ENCODE results near the gene UFD1. TPM values are rescaled to one million over a fixed set of nuclear protein-coding genes. Genes with fewer than 3 reads are reported as not detected.

UFD1 gene
- total RNA-seq, 2 experiments from 2014 or later: 75.1 to 83.3 TPM

GRCh38 chr22:19434401-19434800 is 44.6 kb downstream of the UFD1 start:
- H3K4me1 Mint-ChIP-seq (ENCODE audit: low read depth): peaks cover 31% of the 10 kb centered on the region
- H3K9me3 Mint-ChIP-seq: no peaks in the 10 kb centered on the region
- H3K27ac Mint-ChIP-seq: peak overlapping the region; percentile 36
- H3K4me3 Mint-ChIP-seq: no peak overlapping the region
- CTCF ChIA-PET: interaction anchor here (0.9 kb wide), 1 partner anchor 10 kb away, joined by 3 read pairs; no protein-coding TSS in a partner anchor
- DNase-seq: no peak
- no peaks in the 10 kb centered on the region for H3K27me3 Mint-ChIP-seq (ENCODE audit: low read depth)
- peaks cover 6% of the 10 kb centered on the region for H3K36me3 Mint-ChIP-seq (ENCODE audit: low read depth)
- intact Hi-C loops (cut with micrococcal nuclease): loop anchor here (5.0 kb wide), 5 partner anchors 142 to 683 kb away; partner anchors contain the start of genes CLTCL1, DGCR2, RANBP1 and SLC25A1

- no peaks in the 10 kb centered on the region for H3K27me3 Mint-ChIP-seq (ENCODE audit: low read depth)
- intact Hi-C loops (cut with micrococcal nuclease): loop anchor here (1.0 to 5.0 kb wide), 7 partner anchors 15 to 685 kb away; partner anchors contain the start of genes C22orf39, CDC45, CLTCL1 and DGCR2
- H3K4me3 Mint-ChIP-seq: peak within 1 kb of the TSS; percentile 73
- CTCF ChIA-PET: no interaction called here
- no peaks in the 10 kb centered on the region for H3K9me3 Mint-ChIP-seq
- peak; percentile 92 for DNase-seq
- H3K4me1 Mint-ChIP-seq (ENCODE audit: low read depth): peaks cover 44% of the 10 kb centered on the region
- peaks cover 10% of the 10 kb centered on the region for H3K36me3 Mint-ChIP-seq (ENCODE audit: low read depth)
- H3K27ac Mint-ChIP-seq: peak within 1 kb of the TSS; percentile 88
Observed at GRCh38 chr22:19432133-19432851, 46.7 kb downstream of the UFD1 start, which contains the start of gene MRPL40. TSS of gene MRPL40 (plus strand) at chr22:19432545. CDS start at chr22:19432555, 10 bp downstream.

GRCh38 chr22:19431649-19432132 is 47.3 kb downstream of the UFD1 start, which contains the start of gene HIRA:
TSS of gene HIRA (minus strand) at chr22:19431733. CDS start at chr22:19431476, 257 bp downstream.
- H3K27ac Mint-ChIP-seq: peak within 1 kb of the TSS; percentile 88
- intact Hi-C loops (cut with micrococcal nuclease): loop anchor here (1.0 to 5.0 kb wide), 8 partner anchors 16 to 686 kb away; partner anchors contain the start of genes C22orf39, CDC45, CLTCL1 and COMT

GRCh38 chr22:19430890-19431541 is 48.0 kb downstream of the UFD1 start:
- CTCF ChIA-PET: interaction anchor here (1.0 kb wide), 1 partner anchor 252 kb away, joined by 3 read pairs; no protein-coding TSS in a partner anchor
- H3K36me3 Mint-ChIP-seq (ENCODE audit: low read depth): peaks cover 14% of the 10 kb centered on the region
- H3K4me3 Mint-ChIP-seq: peak overlapping the region; percentile 73
- peak overlapping the region; percentile 65 for H3K27ac Mint-ChIP-seq
- intact Hi-C loops (cut with micrococcal nuclease): loop anchor here (1.0 to 5.0 kb wide), 8 partner anchors 12 to 686 kb away; partner anchors contain the start of genes CLTCL1, COMT, DGCR2 and RANBP1
- H3K4me1 Mint-ChIP-seq (ENCODE audit: low read depth): peaks cover 54% of the 10 kb centered on the region
- H3K27me3 Mint-ChIP-seq (ENCODE audit: low read depth): no peaks in the 10 kb centered on the region
- H3K9me3 Mint-ChIP-seq: no peaks in the 10 kb centered on the region
- no peak for DNase-seq

More at GRCh38 chr22:19431649-19432132, 47.3 kb downstream of the UFD1 start, which contains the start of gene HIRA:
- peak; percentile 81 for DNase-seq
- Mint-ChIP-seq H3K4me1 (ENCODE audit: low read depth) (peaks cover 48% of the 10 kb centered on the region), H3K4me3 (peak within 1 kb of the TSS; percentile 73), H3K9me3 (no peaks in the 10 kb centered on the region), H3K36me3 (ENCODE audit: low read depth) (peaks cover 14% of the 10 kb centered on the region), H3K27me3 (ENCODE audit: low read depth) (no peaks in the 10 kb centered on the region)
- CTCF ChIA-PET: no interaction called here

GRCh38 chr22:19429950-19430889 is 48.8 kb downstream of the UFD1 start:
- Mint-ChIP-seq H3K4me3 (peak overlapping the region; percentile 73), H3K27ac (peak overlapping the region; percentile 65), H3K9me3 (no peaks in the 10 kb centered on the region), H3K4me1 (ENCODE audit: low read depth) (peaks cover 56% of the 10 kb centered on the region), H3K36me3 (ENCODE audit: low read depth) (peaks cover 14% of the 10 kb centered on the region), H3K27me3 (ENCODE audit: low read depth) (no peaks in the 10 kb centered on the region)
- DNase-seq: peak; percentile 62
- CTCF ChIA-PET: interaction anchor here (1.0 kb wide), 1 partner anchor 251 kb away, joined by 3 read pairs; no protein-coding TSS in a partner anchor
- intact Hi-C loops (cut with micrococcal nuclease): loop anchor here (1.0 to 5.0 kb wide), 8 partner anchors 11 to 687 kb away; partner anchors contain the start of genes CLTCL1, COMT, DGCR2 and RANBP1

- CTCF ChIA-PET: interaction anchor here (0.6 kb wide), 1 partner anchor 393 kb away, joined by 4 read pairs; no protein-coding TSS in a partner anchor
- peaks cover 10% of the 10 kb centered on the region for H3K36me3 Mint-ChIP-seq (ENCODE audit: low read depth)
- H3K27ac Mint-ChIP-seq: no peak overlapping the region
- no peaks in the 10 kb centered on the region for H3K9me3 Mint-ChIP-seq
- peaks cover 73% of the 10 kb centered on the region for H3K4me1 Mint-ChIP-seq (ENCODE audit: low read depth)
- DNase-seq: no peak
- intact Hi-C loops (cut with micrococcal nuclease): no loop called here
- no peak overlapping the region for H3K4me3 Mint-ChIP-seq
- H3K27me3 Mint-ChIP-seq (ENCODE audit: low read depth): no peaks in the 10 kb centered on the region
Observed at GRCh38 chr22:19424186-19424500, 54.9 kb downstream of the UFD1 start.

GRCh38 chr22:19422440-19423301 is 56.3 kb downstream of the UFD1 start:
- Mint-ChIP-seq H3K9me3 (no peaks in the 10 kb centered on the region), H3K4me1 (ENCODE audit: low read depth) (peaks cover 67% of the 10 kb centered on the region), H3K27me3 (ENCODE audit: low read depth) (no peaks in the 10 kb centered on the region), H3K36me3 (ENCODE audit: low read depth) (peaks cover 6% of the 10 kb centered on the region), H3K27ac (peak overlapping the region; percentile 2), H3K4me3 (no peak overlapping the region)
- no peak for DNase-seq
- CTCF ChIA-PET: interaction anchor here (0.6 to 0.9 kb wide), 2 partner anchors 29 to 589 kb away, joined by 3 to 4 read pairs; no protein-coding TSS in a partner anchor
- intact Hi-C loops (cut with micrococcal nuclease): no loop called here

GRCh38 chr22:19420321-19420720 is 58.7 kb downstream of the UFD1 start:
- Mint-ChIP-seq H3K27me3 (ENCODE audit: low read depth) (no peaks in the 10 kb centered on the region), H3K36me3 (ENCODE audit: low read depth) (peaks cover 7% of the 10 kb centered on the region), H3K4me1 (ENCODE audit: low read depth) (peaks cover 58% of the 10 kb centered on the region), H3K27ac (peak overlapping the region; percentile 81), H3K9me3 (no peaks in the 10 kb centered on the region), H3K4me3 (no peak overlapping the region)
- no peak for DNase-seq
- intact Hi-C loops (cut with micrococcal nuclease): no loop called here
- CTCF ChIA-PET: interaction anchor here (1.6 kb wide), 1 partner anchor 241 kb away, joined by 4 read pairs; no protein-coding TSS in a partner anchor

GRCh38 chr22:19419464-19420178 is 59.4 kb downstream of the UFD1 start:
- intact Hi-C loops (cut with micrococcal nuclease): loop anchor here (1.0 to 10.0 kb wide), 4 partner anchors 11 to 215 kb away; partner anchors contain the start of genes CDC45 and UFD1
- CTCF ChIA-PET: interaction anchor here (1.6 kb wide), 1 partner anchor 240 kb away, joined by 4 read pairs; no protein-coding TSS in a partner anchor
- H3K27me3 Mint-ChIP-seq (ENCODE audit: low read depth): no peaks in the 10 kb centered on the region
- H3K4me3 Mint-ChIP-seq: no peak overlapping the region
- DNase-seq: peak; percentile 71
- H3K9me3 Mint-ChIP-seq: no peaks in the 10 kb centered on the region
- peaks cover 56% of the 10 kb centered on the region for H3K4me1 Mint-ChIP-seq (ENCODE audit: low read depth)
- H3K36me3 Mint-ChIP-seq (ENCODE audit: low read depth): peaks cover 5% of the 10 kb centered on the region
- H3K27ac Mint-ChIP-seq: peak overlapping the region; percentile 81

GRCh38 chr22:19419086-19419463 is 59.9 kb downstream of the UFD1 start:
- Mint-ChIP-seq H3K4me3 (no peak overlapping the region), H3K27me3 (ENCODE audit: low read depth) (no peaks in the 10 kb centered on the region), H3K4me1 (ENCODE audit: low read depth) (peaks cover 54% of the 10 kb centered on the region), H3K9me3 (no peaks in the 10 kb centered on the region), H3K36me3 (ENCODE audit: low read depth) (peaks cover 5% of the 10 kb centered on the region), H3K27ac (peak overlapping the region; percentile 81)
- CTCF ChIA-PET: interaction anchor here (1.6 kb wide), 1 partner anchor 240 kb away, joined by 4 read pairs; no protein-coding TSS in a partner anchor
- intact Hi-C loops (cut with micrococcal nuclease): loop anchor here (1.0 to 10.0 kb wide), 4 partner anchors 11 to 216 kb away; partner anchors contain the start of genes CDC45 and UFD1
- DNase-seq: no peak

Data from activated naive CD4-positive, alpha-beta T cell treated with anti-CD3 and anti-CD28 coated beads for 36 hours (primary cell).